ENCODE measurements around the gene C10orf90.

GRCh38 chr10:126551202-126551601 is 119.3 kb downstream of the C10orf90 start:
- no peak for TF ChIP-seq CTCF (IDR thresholded peaks at IDR 0.05; ENCODE audit: low read depth, low read length)
- TF ChIP-seq, protein P1, sequence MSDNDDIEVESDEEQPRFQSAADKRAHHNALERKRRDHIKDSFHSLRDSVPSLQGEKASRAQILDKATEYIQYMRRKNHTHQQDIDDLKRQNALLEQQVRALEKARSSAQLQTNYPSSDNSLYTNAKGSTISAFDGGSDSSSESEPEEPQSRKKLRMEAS (IDR thresholded peaks at IDR 0.05; ENCODE audit: low read depth, low read length) = no peak
- TF ChIP-seq POLR2A (IDR thresholded peaks at IDR 0.05; ENCODE audit: extremely low read depth, insufficient read length) = no peak
- TF ChIP-seq MYC (IDR thresholded peaks at IDR 0.05; ENCODE audit: low read depth, low read length) = no peak
